Activated CD8-positive, alpha-beta T cell treated with anti-CD3 and anti-CD28 coated beads for 36 hours (primary cell): ENCODE results near the gene P4HA1. TPM values are rescaled to one million over a fixed set of nuclear protein-coding genes. Genes with fewer than 3 reads are reported as not detected.
"Not testable (repeated sequence)": the region's sequence is repeated elsewhere in the genome, so short reads cannot be mapped to it uniquely, and the experiment has no call there.

ENCODE experiments used
- ATAC-seq: fragments of 200-7000 bp; cut with Tn5 transposase; one replicate; pipeline ENCODE4 v1.10.0; 2021; ENCODE audit warnings: mild to moderate bottlenecking, moderate library complexity
- CTCF ChIA-PET: fragments of 350-600 bp; sonication (Branson Sonifier 250); formaldehyde crosslinking; loops from one replicate; lab custom pipeline; 2021; ENCODE audit warnings: antibody characterized with exemption; lab: Charles Lee
- POLR2A ChIA-PET: fragments of 350-600 bp; sonication (Branson Sonifier 250); formaldehyde crosslinking; loops from one replicate; lab custom pipeline; 2021; ENCODE audit warnings: antibody characterized with exemption; lab: Charles Lee
- DNase-seq: peaks from one replicate; pipeline ENCODE4 v3.0.0-alpha.2; 2020
- H3K27ac Mint-ChIP-seq: one replicate; pipeline ENCODE4 v1.8.0; 2021; ENCODE audit warnings: mild to moderate bottlenecking, mixed read lengths
- H3K27me3 Mint-ChIP-seq: one replicate; pipeline ENCODE4 v1.8.0; 2021; ENCODE audit warnings: mixed read lengths
- H3K36me3 Mint-ChIP-seq: one replicate; pipeline ENCODE4 v1.8.0; 2021; ENCODE audit warnings: low read depth, mixed read lengths
- H3K4me1 Mint-ChIP-seq: one replicate; pipeline ENCODE4 v1.8.0; 2021; ENCODE audit warnings: low read depth, mixed read lengths
- H3K4me3 Mint-ChIP-seq: one replicate; pipeline ENCODE4 v1.8.0; 2021; ENCODE audit warnings: mild to moderate bottlenecking, moderate library complexity, mixed read lengths
- H3K9me3 Mint-ChIP-seq: one replicate; pipeline ENCODE4 v1.8.0; 2021; ENCODE audit warnings: mixed read lengths
- CTCF ChIP-seq: fragments of 200-600 bp; IDR thresholded peaks from one replicate; pipeline ENCODE4 v1.8.0; 2022; ENCODE audit warnings: antibody characterized with exemption, mild to moderate bottlenecking
- intact Hi-C: fragments of 100-400 bp; cut with micrococcal nuclease; formaldehyde crosslinking; loops from one replicate; pipeline ENCODE4 v1.10.0; 2022
- total RNA-seq, 2 experiments: library from RNA; stranded (reverse); gene quantifications; one replicate each; pipeline ENCODE4 v1.2.3, GENCODE V29; 2021

Gene P4HA1
- total RNA-seq, 2 experiments from 2014 or later: 72.2 to 72.3 TPM

DNA sequence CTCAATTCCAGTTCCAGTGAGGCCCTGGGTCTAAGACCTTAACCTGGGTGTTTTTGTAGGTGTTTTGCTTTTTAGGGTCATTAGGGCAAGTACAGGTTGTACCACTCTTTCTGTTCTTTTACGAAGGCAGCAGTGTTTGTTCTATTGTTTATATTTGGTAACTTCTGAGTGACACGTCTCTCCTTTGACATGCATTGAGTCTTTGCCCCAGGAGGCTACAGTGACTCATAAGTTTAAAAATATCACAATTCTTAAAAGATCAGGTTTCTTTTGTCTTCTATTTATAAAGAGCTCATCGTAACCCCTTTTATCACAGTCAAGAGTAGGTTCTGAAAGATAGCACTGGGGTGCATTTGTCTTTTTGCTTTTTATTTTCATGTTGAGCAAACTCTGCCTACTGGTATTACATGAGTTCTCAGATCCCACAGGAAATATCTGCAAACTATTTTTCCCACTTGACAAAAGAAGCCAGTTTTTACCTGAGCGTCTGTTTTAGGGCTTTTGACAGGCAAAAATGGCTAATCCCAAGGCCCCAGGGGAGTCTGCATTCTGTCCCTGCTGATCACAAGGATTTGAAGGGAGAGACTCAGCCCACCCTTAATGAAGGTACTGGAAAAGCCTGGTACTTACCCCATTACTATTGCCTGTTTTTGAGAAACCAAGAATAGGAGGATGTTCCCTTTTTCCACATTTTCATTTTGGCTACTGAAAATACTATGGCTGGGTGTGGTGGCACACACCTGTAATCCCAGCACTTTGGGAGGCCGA lies 21.5 kb upstream of the P4HA1 start:
- Mint-ChIP-seq H3K4me3 (no peak overlapping the region), H3K27me3 (no peaks in the 10 kb centered on the region), H3K4me1 (peaks cover 6% of the 10 kb centered on the region), H3K36me3 (peaks cover 9% of the 10 kb centered on the region), H3K27ac (no peak overlapping the region), H3K9me3 (no peaks in the 10 kb centered on the region)
- ATAC-seq (no peak), DNase-seq (no peak)
- intact Hi-C loops: no loop called here
- ChIA-PET CTCF (interaction anchor here (0.6 kb wide), 1 partner anchor 21 kb away, joined by 4 read pairs; the partner anchor contains the start of gene P4HA1), POLR2A (no interaction called here)
- no peak for TF ChIP-seq CTCF

DNA sequence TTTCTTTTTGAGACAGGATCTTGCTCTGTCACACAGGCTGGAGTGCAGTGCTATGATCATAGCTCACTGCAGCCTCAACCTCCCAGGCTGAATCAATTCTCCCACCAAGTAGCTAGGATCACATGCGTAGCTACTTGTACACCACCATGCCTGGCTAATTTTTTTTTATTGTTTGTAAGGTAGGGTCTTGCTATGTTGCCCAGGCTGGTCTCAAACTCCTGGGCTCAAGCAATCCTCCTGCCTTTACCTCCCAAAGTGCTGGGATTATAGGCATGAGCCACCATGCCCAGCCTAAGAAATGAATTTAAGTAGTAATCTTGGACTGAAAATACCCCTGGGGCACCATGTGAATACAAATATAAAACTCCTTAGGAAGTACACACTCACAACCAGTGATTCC lies 19.4 kb upstream of the P4HA1 start:
- intact Hi-C loops: no loop called here
- TF ChIP-seq CTCF: no peak
- Mint-ChIP-seq H3K27me3 (no peaks in the 10 kb centered on the region), H3K27ac (no peak overlapping the region), H3K4me3 (no peak overlapping the region), H3K4me1 (peaks cover 11% of the 10 kb centered on the region), H3K9me3 (no peaks in the 10 kb centered on the region), H3K36me3 (peaks cover 6% of the 10 kb centered on the region)
- ChIA-PET CTCF (interaction anchor here (0.6 to 0.9 kb wide), 2 partner anchors 39 to 297 kb away, joined by 3 to 4 read pairs; no protein-coding TSS in a partner anchor), POLR2A (interaction anchor here (0.9 kb wide), 1 partner anchor 39 kb away, joined by 3 read pairs; no protein-coding TSS in a partner anchor)
- DNase-seq: no peak
- no peak for ATAC-seq

DNA sequence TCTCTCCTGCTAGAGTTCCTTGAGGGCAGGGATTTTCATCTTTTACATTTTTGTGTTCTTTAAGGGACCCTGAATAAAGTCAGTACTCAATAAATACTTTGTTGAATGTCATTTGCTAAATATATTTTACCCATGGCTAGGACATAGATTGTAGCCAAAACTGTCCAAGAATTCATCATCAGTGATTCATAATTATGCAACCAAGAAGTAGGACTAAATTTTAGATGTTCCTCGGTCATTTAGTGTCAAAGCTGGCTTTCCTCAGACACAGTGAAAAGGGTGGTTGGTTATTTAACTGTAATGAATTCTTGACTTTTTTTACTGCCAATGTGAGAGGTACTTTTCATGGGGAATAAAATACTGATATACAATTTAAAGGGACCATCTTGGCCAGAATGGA lies 16.9 kb upstream of the P4HA1 start:
- no peak for DNase-seq
- ChIA-PET POLR2A (interaction anchor here (1.2 kb wide), 1 partner anchor 8 kb away, joined by 3 read pairs; no protein-coding TSS in a partner anchor), CTCF (interaction anchor here (0.9 kb wide), 1 partner anchor 16 kb away, joined by 3 read pairs; no protein-coding TSS in a partner anchor)
- H3K27ac Mint-ChIP-seq: no peak overlapping the region
- no peaks in the 10 kb centered on the region for H3K27me3 Mint-ChIP-seq
- H3K36me3 Mint-ChIP-seq: peaks cover 19% of the 10 kb centered on the region
- intact Hi-C loops: no loop called here
- H3K4me3 Mint-ChIP-seq: no peak overlapping the region
- TF ChIP-seq CTCF: no peak
- H3K9me3 Mint-ChIP-seq: peaks cover 6% of the 10 kb centered on the region
- peaks cover 16% of the 10 kb centered on the region for H3K4me1 Mint-ChIP-seq
- no peak for ATAC-seq

DNA sequence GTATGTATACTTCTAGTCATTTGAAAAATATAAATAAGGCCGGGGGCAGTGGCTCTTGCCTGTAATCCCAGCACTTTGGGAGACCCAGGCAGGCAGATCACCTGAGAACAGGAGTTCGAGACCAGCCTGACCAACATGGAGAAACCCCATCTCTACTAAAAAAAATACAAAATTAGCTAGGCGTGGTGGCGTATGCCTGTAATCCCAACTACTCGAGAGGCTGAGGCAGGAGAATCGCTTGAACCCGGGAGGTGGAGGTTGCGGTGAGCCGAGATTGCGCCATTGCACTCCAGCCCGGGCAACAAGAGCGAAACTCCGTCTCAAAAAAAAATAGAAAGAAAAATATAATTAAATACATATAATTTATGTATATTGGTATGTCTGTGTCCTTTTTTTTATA lies 15.4 kb upstream of the P4HA1 start:
- DNase-seq, POLR2A ChIA-PET, H3K27me3 Mint-ChIP-seq, H3K4me3 Mint-ChIP-seq, H3K9me3 Mint-ChIP-seq, H3K4me1 Mint-ChIP-seq, H3K27ac Mint-ChIP-seq, ATAC-seq, intact Hi-C loops: not testable (repeated sequence)
- CTCF ChIA-PET: interaction anchor here (2.1 to 2.5 kb wide), 2 partner anchors 15 to 47 kb away, joined by 10 to 13 read pairs; partner anchors contain the start of gene P4HA1
- peaks cover 23% of the 10 kb centered on the region for H3K36me3 Mint-ChIP-seq

- POLR2A ChIA-PET: interaction anchor here (0.7 to 2.5 kb wide), 4 partner anchors 11 to 22 kb away, joined by 3 to 14 read pairs (median 8); no protein-coding TSS in a partner anchor
- DNase-seq: peak; percentile 55
- peaks cover 24% of the 10 kb centered on the region for H3K36me3 Mint-ChIP-seq
- peak within 1 kb of the TSS; percentile 89 for H3K4me3 Mint-ChIP-seq
- no peaks in the 10 kb centered on the region for H3K27me3 Mint-ChIP-seq
- H3K9me3 Mint-ChIP-seq: peaks cover 6% of the 10 kb centered on the region
- peak; percentile 86 for ATAC-seq
- no peak for TF ChIP-seq CTCF
- CTCF ChIA-PET: interaction anchor here (1.0 to 2.5 kb wide), 8 partner anchors 10 to 59 kb away, joined by 3 to 13 read pairs (median 4); partner anchors contain the start of gene P4HA1
- peak within 1 kb of the TSS; percentile 91 for H3K27ac Mint-ChIP-seq
- peaks cover 10% of the 10 kb centered on the region for H3K4me1 Mint-ChIP-seq
- intact Hi-C loops: no loop called here
Measured at GRCh38 chr10:73110345-73110849, 13.7 kb upstream of the P4HA1 start, which contains the start of gene NUDT13. Gene NUDT13 (plus strand): TSS chr10:73110455. CDS start chr10:73114366, 3,911 bp downstream.

- H3K9me3 Mint-ChIP-seq, H3K27me3 Mint-ChIP-seq, ATAC-seq, DNase-seq, H3K4me3 Mint-ChIP-seq, H3K4me1 Mint-ChIP-seq, H3K27ac Mint-ChIP-seq, intact Hi-C loops: not testable (repeated sequence)
- POLR2A ChIA-PET: interaction anchor here (2.4 to 2.5 kb wide), 2 partner anchors 10 to 13 kb away, joined by 13 to 14 read pairs; no protein-coding TSS in a partner anchor
- CTCF ChIA-PET: interaction anchor here (1.3 to 1.6 kb wide), 3 partner anchors 10 to 60 kb away, joined by 3 to 5 read pairs (median 4); no protein-coding TSS in a partner anchor
- H3K36me3 Mint-ChIP-seq: peaks cover 24% of the 10 kb centered on the region
Measured at GRCh38 chr10:73109248-73109652, 12.6 kb upstream of the P4HA1 start.
